Duodenal mucosa (tissue), 2 donors: ENCODE results near the gene IMMP1L.

Source experiments
- H3K27ac ChIP-seq: one replicate; pipeline ENCODE4 v1.7.0; 2013; ENCODE audit warnings: low read depth, low read length
- H3K27me3 ChIP-seq, 2 donors: one replicate each; pipeline ENCODE4 v1.7.0; 2013; ENCODE audit warnings: low read length in 2 of 2, control low read depth in 1 of 2; ENCODE audit not compliant: insufficient read depth in 2 of 2, control insufficient read depth in 1 of 2
- H3K36me3 ChIP-seq, 2 donors: one replicate each; pipeline ENCODE4 v1.7.0; 2013; ENCODE audit warnings: low read length in 2 of 2, control low read depth in 1 of 2; ENCODE audit not compliant: insufficient read depth in 2 of 2, control insufficient read depth in 1 of 2
- H3K4me1 ChIP-seq, 2 donors: one replicate each; pipeline ENCODE4 v1.7.0; 2013; ENCODE audit warnings: low read length in 2 of 2, control low read depth in 1 of 2; ENCODE audit not compliant: insufficient read depth in 2 of 2, control insufficient read depth in 1 of 2
- H3K4me3 ChIP-seq, 2 donors: one replicate each; pipeline ENCODE4 v1.7.0; 2013; ENCODE audit warnings: low read length in 2 of 2, low read depth in 1 of 2
- H3K9ac ChIP-seq, 2 donors: one replicate each; pipeline ENCODE4 v1.7.0; 2013; ENCODE audit warnings: low read length in 2 of 2, low read depth in 1 of 2
- H3K9me3 ChIP-seq, 2 donors: one replicate each; pipeline ENCODE4 v1.7.0; 2013; ENCODE audit warnings: low read length in 2 of 2, control low read depth in 1 of 2; ENCODE audit not compliant: control insufficient read depth in 1 of 2

The IMMP1L gene

GRCh38 chr11:31441296-31441695 is 68.1 kb downstream of the IMMP1L start:
- no peaks in the 10 kb centered on the region for H3K36me3 ChIP-seq
- H3K27me3 ChIP-seq = no peaks in the 10 kb centered on the region
- no peaks in the 10 kb centered on the region for H3K9me3 ChIP-seq

GRCh38 chr11:31437742-31438435 is 71.5 kb downstream of the IMMP1L start:
- H3K27me3 ChIP-seq = no peaks in the 10 kb centered on the region
- no peaks in the 10 kb centered on the region for H3K9me3 ChIP-seq
- no peak overlapping the region for H3K9ac ChIP-seq
- no peak overlapping the region for H3K27ac ChIP-seq
- H3K4me3 ChIP-seq = no peak overlapping the region
- H3K4me1 ChIP-seq = no peaks in the 10 kb centered on the region
- no peaks in the 10 kb centered on the region for H3K36me3 ChIP-seq

More at GRCh38 chr11:31441296-31441695, 68.1 kb downstream of the IMMP1L start:
- no peak overlapping the region for H3K4me3 ChIP-seq
- no peaks in the 10 kb centered on the region for H3K4me1 ChIP-seq
- no peak overlapping the region for H3K9ac ChIP-seq
- H3K27ac ChIP-seq = no peak overlapping the region

GRCh38 chr11:31433851-31434250 is 75.6 kb downstream of the IMMP1L start:
- Histone ChIP-seq H3K4me1 (no peaks in the 10 kb centered on the region), H3K27me3 (no peaks in the 10 kb centered on the region), H3K9ac (no peak overlapping the region), H3K36me3 (peaks cover 0 to 11% of the 10 kb centered on the region in 2 donors), H3K27ac (no peak overlapping the region), H3K9me3 (no peaks in the 10 kb centered on the region), H3K4me3 (no peak overlapping the region)

GRCh38 chr11:31424652-31425051 is 84.8 kb downstream of the IMMP1L start:
- Histone ChIP-seq H3K27ac (no peak overlapping the region), H3K4me1 (no peaks in the 10 kb centered on the region), H3K9ac (no peak overlapping the region), H3K36me3 (peaks cover 0 to 2% of the 10 kb centered on the region in 2 donors), H3K27me3 (no peaks in the 10 kb centered on the region), H3K9me3 (no peaks in the 10 kb centered on the region), H3K4me3 (no peak overlapping the region)

- Histone ChIP-seq H3K4me1 (no peaks in the 10 kb centered on the region), H3K9ac (no peak overlapping the region), H3K27ac (no peak overlapping the region), H3K36me3 (peaks cover 0 to 2% of the 10 kb centered on the region in 2 donors), H3K9me3 (no peaks in the 10 kb centered on the region), H3K4me3 (no peak overlapping the region), H3K27me3 (no peaks in the 10 kb centered on the region)
Observed at GRCh38 chr11:31422703-31423102, 86.7 kb downstream of the IMMP1L start.

- Histone ChIP-seq H3K4me3 (no peak overlapping the region), H3K27ac (no peak overlapping the region), H3K9ac (no peak overlapping the region), H3K4me1 (no peaks in the 10 kb centered on the region), H3K9me3 (no peaks in the 10 kb centered on the region), H3K36me3 (peaks cover 0 to 2% of the 10 kb centered on the region in 2 donors), H3K27me3 (no peaks in the 10 kb centered on the region)
Observed at GRCh38 chr11:31421820-31422219, 87.6 kb downstream of the IMMP1L start.

- H3K27ac ChIP-seq = no peak overlapping the region
- H3K27me3 ChIP-seq = no peaks in the 10 kb centered on the region
- H3K9ac ChIP-seq = no peak overlapping the region
- H3K9me3 ChIP-seq = no peaks in the 10 kb centered on the region
- H3K36me3 ChIP-seq = no peaks in the 10 kb centered on the region
- H3K4me1 ChIP-seq = no peaks in the 10 kb centered on the region
- no peak overlapping the region for H3K4me3 ChIP-seq
Observed at GRCh38 chr11:31419669-31420068, 89.8 kb downstream of the IMMP1L start.

GRCh38 chr11:31419138-31419537 is 90.3 kb downstream of the IMMP1L start:
- Histone ChIP-seq H3K36me3 (no peaks in the 10 kb centered on the region), H3K9ac (no peak overlapping the region), H3K9me3 (no peaks in the 10 kb centered on the region), H3K4me1 (no peaks in the 10 kb centered on the region), H3K27me3 (no peaks in the 10 kb centered on the region), H3K27ac (no peak overlapping the region), H3K4me3 (no peak overlapping the region)

- Histone ChIP-seq H3K27ac (no peak overlapping the region), H3K4me1 (no peaks in the 10 kb centered on the region), H3K9ac (no peak overlapping the region), H3K36me3 (no peaks in the 10 kb centered on the region), H3K4me3 (no peak overlapping the region), H3K9me3 (no peaks in the 10 kb centered on the region), H3K27me3 (no peaks in the 10 kb centered on the region)
Observed at GRCh38 chr11:31417816-31418215, 91.6 kb downstream of the IMMP1L start.

- no peaks in the 10 kb centered on the region for H3K9me3 ChIP-seq
- no peaks in the 10 kb centered on the region for H3K4me1 ChIP-seq
- no peaks in the 10 kb centered on the region for H3K27me3 ChIP-seq
- no peak overlapping the region for H3K27ac ChIP-seq
- no peak overlapping the region for H3K9ac ChIP-seq
- H3K36me3 ChIP-seq = no peaks in the 10 kb centered on the region
- no peak overlapping the region for H3K4me3 ChIP-seq
Observed at GRCh38 chr11:31417357-31417756, 92.1 kb downstream of the IMMP1L start.
